HuH-7.5 (cell line): ENCODE measurements around the gene NTF4.
A peak's percentile ranks its signal among the peaks of the same experiment; 100 is the strongest.

Source experiments
- DNase-seq: peaks from one replicate; pipeline ENCODE4 v3.0.0; 2011; ENCODE audit warnings: low spot score

NTF4 gene

GRCh38 chr19:49064768-49065611, at the start of gene NTF4:
TSS of gene NTF4 (minus strand) at chr19:49064818. CDS start at chr19:49061997, 2,821 bp downstream.
- DNase-seq, result peak; percentile 79

- peak; percentile 95 for DNase-seq
Measured at GRCh38 chr19:49113762-49114629, 49.4 kb upstream of the NTF4 start, which contains the start of gene LIN7B. TSS of gene LIN7B (plus strand) at chr19:49114370. CDS start at chr19:49114405, 35 bp downstream.

GRCh38 chr19:49111218-49111998, 46.8 kb upstream of the NTF4 start:
- no peak for DNase-seq

GRCh38 chr19:49110567-49110966, 45.9 kb upstream of the NTF4 start:
- DNase-seq, result no peak

- DNase-seq, result no peak
Measured at GRCh38 chr19:49109569-49110233, 45.1 kb upstream of the NTF4 start.

GRCh38 chr19:49109051-49109450, 44.4 kb upstream of the NTF4 start:
- no peak for DNase-seq

GRCh38 chr19:49107625-49108459, 43.2 kb upstream of the NTF4 start:
- no peak for DNase-seq

GRCh38 chr19:49106648-49107135, 42.1 kb upstream of the NTF4 start:
- peak; percentile 71 for DNase-seq

- DNase-seq, result no peak
Measured at GRCh38 chr19:49104229-49104864, 39.7 kb upstream of the NTF4 start.

GRCh38 chr19:49103331-49104085, 38.9 kb upstream of the NTF4 start:
- DNase-seq, result no peak

- DNase-seq, result no peak
Measured at GRCh38 chr19:49102303-49102702, 37.7 kb upstream of the NTF4 start.

- no peak for DNase-seq
Measured at GRCh38 chr19:49101160-49101559, 36.5 kb upstream of the NTF4 start.

GRCh38 chr19:49098795-49099194, 34.2 kb upstream of the NTF4 start:
- DNase-seq, result no peak

- DNase-seq, result peak; percentile 79
Measured at GRCh38 chr19:49097453-49098288, 33.1 kb upstream of the NTF4 start.

- no peak for DNase-seq
Measured at GRCh38 chr19:49094505-49095482, 30.2 kb upstream of the NTF4 start.

- DNase-seq, result no peak
Measured at GRCh38 chr19:49092686-49093085, 28.1 kb upstream of the NTF4 start.
